SK-N-SH treated with all-trans-retinoic acid at 6 μM for 48 hours (cell line): ENCODE results near the gene ALKBH5.

ENCODE experiments used
- CSDC2 ChIP-seq: fragments of 250-450 bp; sonication (Bioruptor Pico); IDR thresholded peaks from 2 replicates; pipeline ENCODE4 v1.5.0; 2020; ENCODE audit warnings: mild to moderate bottlenecking, moderate library complexity
- OSR1 ChIP-seq: fragments of 250-450 bp; sonication (Bioruptor Pico); IDR thresholded peaks from 2 replicates; pipeline ENCODE4 v1.8.0; 2022; ENCODE audit warnings: moderate library complexity, mild to moderate bottlenecking, inconsistent platforms
- TOX ChIP-seq: fragments of 250-450 bp; sonication (Bioruptor Pico); IDR thresholded peaks from 2 replicates; pipeline ENCODE4 v1.8.0; 2021; ENCODE audit warnings: mild to moderate bottlenecking, moderate library complexity, borderline replicate concordance
- ZC3H10 ChIP-seq: fragments of 250-450 bp; sonication (Bioruptor Pico); IDR thresholded peaks from 2 replicates; pipeline ENCODE4 v1.5.1; 2021; ENCODE audit warnings: mild to moderate bottlenecking, moderate library complexity
- ZNF8 ChIP-seq: fragments of 450-650 bp; formaldehyde crosslinking; IDR thresholded peaks from 2 replicates; pipeline ENCODE4 v1.5.0; 2020; ENCODE audit warnings: mild to moderate bottlenecking, moderate library complexity
- TF ChIP-seq, protein P1 (sequence below): fragments of 250-450 bp; sonication (Bioruptor Pico); IDR thresholded peaks from 2 replicates; pipeline ENCODE4 v1.5.1; 2021; ENCODE audit warnings: mild to moderate bottlenecking, moderate library complexity
- TF ChIP-seq, protein P2 (sequence below): fragments of 250-450 bp; sonication (Bioruptor Pico); IDR thresholded peaks from 2 replicates; pipeline ENCODE4 v1.8.0; 2020; ENCODE audit warnings: mild to moderate bottlenecking, moderate library complexity, borderline replicate concordance

DNA sequence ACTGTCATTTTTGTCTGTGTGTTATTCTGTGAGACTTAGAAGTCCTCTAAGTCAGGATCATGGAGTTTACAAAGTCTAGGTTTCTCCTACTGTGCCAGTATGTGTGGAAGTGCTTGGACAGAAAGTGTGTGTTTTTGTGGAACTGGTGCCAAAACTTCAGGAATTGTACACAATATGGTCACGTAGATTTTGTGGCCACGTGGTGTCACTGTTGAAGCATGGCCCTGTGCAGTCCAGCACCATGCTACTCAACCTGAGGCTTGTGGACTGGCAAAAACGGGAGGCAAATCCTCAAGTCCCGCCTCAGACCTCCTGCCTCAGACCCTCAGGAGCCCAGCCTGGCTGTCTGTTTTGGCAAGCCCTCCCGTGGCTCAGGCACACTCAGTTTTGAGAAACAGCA lies 16.7 kb upstream of the ALKBH5 start:
- TF ChIP-seq, protein P1, sequence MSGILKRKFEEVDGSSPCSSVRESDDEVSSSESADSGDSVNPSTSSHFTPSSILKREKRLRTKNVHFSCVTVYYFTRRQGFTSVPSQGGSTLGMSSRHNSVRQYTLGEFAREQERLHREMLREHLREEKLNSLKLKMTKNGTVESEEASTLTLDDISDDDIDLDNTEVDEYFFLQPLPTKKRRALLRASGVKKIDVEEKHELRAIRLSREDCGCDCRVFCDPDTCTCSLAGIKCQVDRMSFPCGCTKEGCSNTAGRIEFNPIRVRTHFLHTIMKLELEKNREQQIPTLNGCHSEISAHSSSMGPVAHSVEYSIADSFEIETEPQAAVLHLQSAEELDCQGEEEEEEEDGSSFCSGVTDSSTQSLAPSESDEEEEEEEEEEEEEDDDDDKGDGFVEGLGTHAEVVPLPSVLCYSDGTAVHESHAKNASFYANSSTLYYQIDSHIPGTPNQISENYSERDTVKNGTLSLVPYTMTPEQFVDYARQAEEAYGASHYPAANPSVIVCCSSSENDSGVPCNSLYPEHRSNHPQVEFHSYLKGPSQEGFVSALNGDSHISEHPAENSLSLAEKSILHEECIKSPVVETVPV: no peak
- TF ChIP-seq, protein P2, sequence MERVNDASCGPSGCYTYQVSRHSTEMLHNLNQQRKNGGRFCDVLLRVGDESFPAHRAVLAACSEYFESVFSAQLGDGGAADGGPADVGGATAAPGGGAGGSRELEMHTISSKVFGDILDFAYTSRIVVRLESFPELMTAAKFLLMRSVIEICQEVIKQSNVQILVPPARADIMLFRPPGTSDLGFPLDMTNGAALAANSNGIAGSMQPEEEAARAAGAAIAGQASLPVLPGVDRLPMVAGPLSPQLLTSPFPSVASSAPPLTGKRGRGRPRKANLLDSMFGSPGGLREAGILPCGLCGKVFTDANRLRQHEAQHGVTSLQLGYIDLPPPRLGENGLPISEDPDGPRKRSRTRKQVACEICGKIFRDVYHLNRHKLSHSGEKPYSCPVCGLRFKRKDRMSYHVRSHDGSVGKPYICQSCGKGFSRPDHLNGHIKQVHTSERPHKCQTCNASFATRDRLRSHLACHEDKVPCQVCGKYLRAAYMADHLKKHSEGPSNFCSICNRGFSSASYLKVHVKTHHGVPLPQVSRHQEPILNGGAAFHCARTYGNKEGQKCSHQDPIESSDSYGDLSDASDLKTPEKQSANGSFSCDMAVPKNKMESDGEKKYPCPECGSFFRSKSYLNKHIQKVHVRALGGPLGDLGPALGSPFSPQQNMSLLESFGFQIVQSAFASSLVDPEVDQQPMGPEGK (CRISPR knock-in tag): no peak
- no peak for TF ChIP-seq TOX (CRISPR knock-in tag)
- no peak for TF ChIP-seq ZC3H10 (CRISPR knock-in tag)
- no peak for TF ChIP-seq OSR1 (CRISPR knock-in tag)
- no peak for TF ChIP-seq ZNF8 (CRISPR knock-in tag)
- TF ChIP-seq CSDC2 (CRISPR knock-in tag): no peak
